Right atrium auricular region (tissue), 2 donors: Measurements from ENCODE around the gene MOB3A. TPM values are rescaled to one million over a fixed set of nuclear protein-coding genes. Genes with fewer than 3 reads are reported as not detected.
"Not testable (repeated sequence)": the region's sequence is repeated elsewhere in the genome, so short reads cannot be mapped to it uniquely, and the experiment has no call there.

Experiments
- DNase-seq: peaks from one replicate; pipeline ENCODE4 v3.0.0-alpha.2; 2019; ENCODE audit warnings: low spot score
- H3K27ac ChIP-seq, 2 donors: fragments of 200-600 bp; sonication (generic); 1 replicate in 1 of 2; 2 replicates in 1 of 2; pipeline ENCODE4 v1.5.1; 2016 to 2019
- H3K27me3 ChIP-seq, 2 donors: fragments of 200-600 bp; sonication (generic); one replicate each; pipeline versions ENCODE4 v1.5.1 to v1.6.0; 2017 to 2019
- H3K36me3 ChIP-seq: fragments of 200-600 bp; sonication (generic); one replicate; pipeline ENCODE4 v1.5.1; 2016
- H3K4me1 ChIP-seq, 2 donors: fragments of 200-600 bp; sonication (generic); one replicate each; pipeline versions ENCODE4 v1.5.1 to v1.6.0; 2017 to 2019
- H3K4me3 ChIP-seq, 2 donors: fragments of 200-600 bp; sonication (generic); 1 replicate in 1 of 2; 2 replicates in 1 of 2; pipeline ENCODE4 v1.5.1; 2017 to 2019; ENCODE audit warnings: mild to moderate bottlenecking in 1 of 2, moderate library complexity in 1 of 2
- H3K9me3 ChIP-seq, 2 donors: fragments of 200-600 bp; sonication (generic); one replicate each; pipeline ENCODE4 v1.5.1; 2019
- total RNA-seq, 2 donors: library from RNA; depleted of rRNA; stranded (reverse); fragments of >200 nt; gene quantifications; one replicate each; pipeline ENCODE4 v1.1.0, GENCODE V29; 2016
- TF ChIP-seq, protein P1 (sequence below), 2 donors: fragments of 200-600 bp; sonication (generic); IDR thresholded peaks; one replicate each; pipeline ENCODE4 v1.5.1; 2019; ENCODE audit warnings: antibody characterized with exemption in 2 of 2

Gene MOB3A
- total RNA-seq, 2 donors from 2014 or later, result 19.7 to 29.4 TPM

DNA sequence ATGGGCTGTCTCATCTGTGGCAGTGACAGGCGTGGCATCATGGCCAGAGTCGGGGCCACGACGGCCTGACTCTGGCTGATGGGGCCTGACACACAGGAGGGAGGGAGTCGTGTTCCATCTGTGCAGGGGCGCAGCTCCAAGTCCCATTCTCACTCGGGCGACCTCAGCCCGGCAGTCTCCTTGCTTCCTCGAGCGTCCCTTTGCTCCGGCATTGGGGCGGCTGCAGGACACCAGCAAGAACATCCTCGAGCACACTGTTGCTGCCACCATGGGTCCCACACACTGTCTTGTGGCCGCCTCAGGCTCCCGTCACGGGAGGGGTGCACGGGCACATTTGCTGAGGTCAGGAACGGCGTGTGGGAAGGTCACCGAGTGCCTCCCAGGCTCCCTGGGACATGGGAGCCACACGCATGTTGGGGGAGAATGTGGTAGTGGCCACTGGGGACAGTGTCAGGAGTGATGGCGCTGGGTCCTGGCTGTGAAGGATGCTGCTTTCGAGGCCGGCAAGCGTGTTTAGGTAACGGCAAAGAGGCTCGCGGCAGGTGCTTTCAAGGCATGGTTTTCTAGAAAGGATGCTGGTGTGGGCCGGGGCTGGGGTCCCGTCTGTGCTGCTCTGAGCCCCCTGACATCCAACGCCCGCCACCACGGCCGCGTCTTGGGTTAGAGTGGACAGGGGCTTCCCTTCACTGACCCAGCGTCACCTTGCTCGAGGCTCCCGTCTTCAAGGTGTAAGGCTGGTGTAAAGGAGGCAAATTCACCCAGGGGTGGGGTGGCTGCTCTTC is 4.0 kb upstream of the MOB3A start:
- Histone ChIP-seq H3K4me1 (peaks cover 0 to 15% of the 10 kb centered on the region in 2 donors), H3K36me3 (peaks cover 36% of the 10 kb centered on the region), H3K9me3 (no peaks in the 10 kb centered on the region), H3K4me3 (no peak overlapping the region), H3K27me3 (no peaks in the 10 kb centered on the region), H3K27ac (no peak overlapping the region)
- TF ChIP-seq, protein P1, sequence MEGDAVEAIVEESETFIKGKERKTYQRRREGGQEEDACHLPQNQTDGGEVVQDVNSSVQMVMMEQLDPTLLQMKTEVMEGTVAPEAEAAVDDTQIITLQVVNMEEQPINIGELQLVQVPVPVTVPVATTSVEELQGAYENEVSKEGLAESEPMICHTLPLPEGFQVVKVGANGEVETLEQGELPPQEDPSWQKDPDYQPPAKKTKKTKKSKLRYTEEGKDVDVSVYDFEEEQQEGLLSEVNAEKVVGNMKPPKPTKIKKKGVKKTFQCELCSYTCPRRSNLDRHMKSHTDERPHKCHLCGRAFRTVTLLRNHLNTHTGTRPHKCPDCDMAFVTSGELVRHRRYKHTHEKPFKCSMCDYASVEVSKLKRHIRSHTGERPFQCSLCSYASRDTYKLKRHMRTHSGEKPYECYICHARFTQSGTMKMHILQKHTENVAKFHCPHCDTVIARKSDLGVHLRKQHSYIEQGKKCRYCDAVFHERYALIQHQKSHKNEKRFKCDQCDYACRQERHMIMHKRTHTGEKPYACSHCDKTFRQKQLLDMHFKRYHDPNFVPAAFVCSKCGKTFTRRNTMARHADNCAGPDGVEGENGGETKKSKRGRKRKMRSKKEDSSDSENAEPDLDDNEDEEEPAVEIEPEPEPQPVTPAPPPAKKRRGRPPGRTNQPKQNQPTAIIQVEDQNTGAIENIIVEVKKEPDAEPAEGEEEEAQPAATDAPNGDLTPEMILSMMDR (IDR thresholded peaks at IDR 0.05), result no peak
- no peak for DNase-seq

DNA sequence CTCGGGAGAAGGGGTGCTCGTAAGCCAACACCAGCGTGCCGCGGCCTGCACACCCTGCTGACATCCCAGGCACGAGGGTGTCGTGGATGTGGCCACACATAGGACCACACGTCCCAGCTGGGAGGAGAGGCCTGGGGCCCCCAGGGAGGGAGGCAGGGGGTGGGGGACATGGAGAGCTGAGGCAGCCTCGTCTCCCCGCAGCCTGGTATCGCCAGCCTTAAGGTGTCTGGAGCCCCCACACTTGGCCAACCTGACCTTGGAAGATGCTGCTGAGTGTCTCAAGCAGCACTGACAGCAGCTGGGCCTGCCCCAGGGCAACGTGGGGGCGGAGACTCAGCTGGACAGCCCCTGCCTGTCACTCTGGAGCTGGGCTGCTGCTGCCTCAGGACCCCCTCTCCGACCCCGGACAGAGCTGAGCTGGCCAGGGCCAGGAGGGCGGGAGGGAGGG is 3.0 kb upstream of the MOB3A start:
- Histone ChIP-seq H3K4me1 (peaks cover 0 to 26% of the 10 kb centered on the region in 2 donors), H3K27ac (no peak overlapping the region), H3K9me3 (no peaks in the 10 kb centered on the region), H3K4me3 (no peak overlapping the region), H3K36me3 (peaks cover 32% of the 10 kb centered on the region), H3K27me3 (no peaks in the 10 kb centered on the region)
- DNase-seq, result no peak
- TF ChIP-seq, protein P1 (IDR thresholded peaks at IDR 0.05), result no peak

DNA sequence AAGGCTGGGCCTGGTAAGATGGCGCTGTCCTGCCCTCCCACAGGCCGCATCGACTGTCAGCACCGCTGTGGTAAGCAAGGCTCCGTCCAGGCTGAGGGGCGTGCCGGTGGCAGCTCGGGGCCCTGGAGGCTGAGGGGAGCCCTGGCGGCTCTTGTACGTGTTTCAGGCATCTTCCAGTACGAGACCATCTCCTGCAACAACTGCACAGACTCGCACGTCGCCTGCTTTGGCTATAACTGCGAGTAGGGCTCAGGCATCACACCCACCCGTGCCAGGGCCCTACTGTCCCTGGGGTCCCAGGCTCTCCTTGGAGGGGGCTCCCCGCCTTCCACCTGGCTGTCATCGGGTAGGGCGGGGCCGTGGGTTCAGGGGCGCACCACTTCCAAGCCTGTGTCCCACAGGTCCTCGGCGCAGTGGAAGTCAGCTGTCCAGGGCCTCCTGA is 1.8 kb upstream of the MOB3A start:
- H3K4me3 ChIP-seq, result no peak overlapping the region
- no peak for DNase-seq
- H3K27ac ChIP-seq, result no peak overlapping the region
- no peaks in the 10 kb centered on the region for H3K9me3 ChIP-seq
- no peaks in the 10 kb centered on the region for H3K27me3 ChIP-seq
- peaks cover 0 to 32% of the 10 kb centered on the region in 2 donors for H3K4me1 ChIP-seq
- TF ChIP-seq, protein P1 (IDR thresholded peaks at IDR 0.05), result no peak
- peaks cover 32% of the 10 kb centered on the region for H3K36me3 ChIP-seq

DNA sequence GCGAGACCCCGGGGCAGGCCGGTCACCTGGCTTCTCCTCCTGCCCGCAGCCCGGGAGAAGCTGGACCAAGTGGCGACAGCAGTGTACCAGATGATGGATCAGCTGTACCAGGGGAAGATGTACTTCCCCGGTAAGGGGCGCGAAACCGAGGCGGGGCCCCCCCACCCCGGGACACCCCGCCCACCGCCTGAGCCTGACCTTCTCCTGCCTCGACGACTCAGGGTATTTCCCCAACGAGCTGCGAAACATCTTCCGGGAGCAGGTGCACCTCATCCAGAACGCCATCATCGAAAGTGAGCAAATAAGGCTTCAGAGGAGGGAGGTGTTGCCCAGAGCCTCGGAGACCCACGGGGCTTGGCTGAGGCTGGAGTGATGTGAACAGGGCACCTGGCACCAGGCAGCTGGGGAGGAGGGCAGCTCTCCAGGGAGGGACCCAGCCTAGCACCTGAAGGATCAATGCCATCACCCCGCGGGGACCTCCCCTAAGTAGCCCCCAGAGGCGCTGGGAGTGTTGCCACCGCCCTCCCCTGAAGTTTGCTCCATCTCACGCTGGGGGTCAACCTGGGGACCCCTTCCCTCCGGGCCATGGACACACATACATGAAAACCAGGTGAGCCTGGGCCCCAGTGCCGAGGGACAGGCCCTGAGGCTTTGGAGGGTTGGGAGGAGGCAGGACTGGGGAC is 1.2 kb upstream of the MOB3A start:
- Histone ChIP-seq H3K4me3 (peak overlapping the region; percentile 27 to 51), H3K27ac (peak overlapping the region; percentile 46 to 70), H3K36me3 (peaks cover 32% of the 10 kb centered on the region), H3K27me3 (no peaks in the 10 kb centered on the region), H3K9me3 (no peaks in the 10 kb centered on the region), H3K4me1 (peaks cover 0 to 34% of the 10 kb centered on the region in 2 donors)
- TF ChIP-seq, protein P1 (IDR thresholded peaks at IDR 0.05), result no peak
- DNase-seq, result no peak

DNA sequence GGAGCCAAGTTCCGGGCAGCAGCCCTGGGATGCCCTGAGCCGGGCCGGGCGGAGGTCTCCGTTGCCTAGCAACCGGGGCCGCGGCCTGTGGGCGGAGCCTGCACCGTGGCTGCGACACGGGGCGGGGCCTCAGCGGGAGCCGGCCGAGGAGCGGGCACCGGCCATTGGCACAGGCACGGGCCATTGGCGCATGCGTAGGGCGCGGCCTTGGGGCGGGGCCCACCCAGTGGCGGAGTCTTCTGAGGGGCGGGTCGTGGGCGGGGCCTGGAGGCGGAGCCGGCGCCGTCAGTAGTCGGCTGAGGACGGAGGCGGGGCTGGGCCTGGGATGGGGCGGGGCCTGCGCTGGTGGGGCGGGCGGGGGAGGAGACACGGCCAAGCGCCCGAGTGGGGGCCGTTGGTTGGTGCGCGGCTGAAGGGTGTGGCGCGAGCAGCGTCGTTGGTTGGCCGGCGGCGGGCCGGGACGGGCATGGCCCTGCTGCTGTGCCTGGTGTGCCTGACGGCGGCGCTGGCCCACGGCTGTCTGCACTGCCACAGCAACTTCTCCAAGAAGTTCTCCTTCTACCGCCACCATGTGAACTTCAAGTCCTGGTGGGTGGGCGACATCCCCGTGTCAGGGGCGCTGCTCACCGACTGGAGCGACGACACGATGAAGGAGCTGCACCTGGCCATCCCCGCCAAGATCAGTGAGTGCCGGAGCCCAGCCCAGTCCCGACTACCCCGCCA is 515 bp upstream of the MOB3A start, which contains the start of gene IZUMO4:
TSS of gene IZUMO4 (plus strand) at position 436 of the 723 bp plus-strand sequence. CDS start at position 467, 31 bp downstream.
- TF ChIP-seq, protein P1 (IDR thresholded peaks at IDR 0.05), result peak; percentile 30 to 58
- Histone ChIP-seq H3K9me3 (no peaks in the 10 kb centered on the region), H3K27me3 (no peaks in the 10 kb centered on the region), H3K4me3 (peak within 1 kb of the TSS; percentile 80 to 85), H3K36me3 (peaks cover 26% of the 10 kb centered on the region), H3K27ac (peak within 1 kb of the TSS; percentile 95 to 96), H3K4me1 (peaks cover 0 to 39% of the 10 kb centered on the region in 2 donors)
- DNase-seq, result peak; percentile 98

DNA sequence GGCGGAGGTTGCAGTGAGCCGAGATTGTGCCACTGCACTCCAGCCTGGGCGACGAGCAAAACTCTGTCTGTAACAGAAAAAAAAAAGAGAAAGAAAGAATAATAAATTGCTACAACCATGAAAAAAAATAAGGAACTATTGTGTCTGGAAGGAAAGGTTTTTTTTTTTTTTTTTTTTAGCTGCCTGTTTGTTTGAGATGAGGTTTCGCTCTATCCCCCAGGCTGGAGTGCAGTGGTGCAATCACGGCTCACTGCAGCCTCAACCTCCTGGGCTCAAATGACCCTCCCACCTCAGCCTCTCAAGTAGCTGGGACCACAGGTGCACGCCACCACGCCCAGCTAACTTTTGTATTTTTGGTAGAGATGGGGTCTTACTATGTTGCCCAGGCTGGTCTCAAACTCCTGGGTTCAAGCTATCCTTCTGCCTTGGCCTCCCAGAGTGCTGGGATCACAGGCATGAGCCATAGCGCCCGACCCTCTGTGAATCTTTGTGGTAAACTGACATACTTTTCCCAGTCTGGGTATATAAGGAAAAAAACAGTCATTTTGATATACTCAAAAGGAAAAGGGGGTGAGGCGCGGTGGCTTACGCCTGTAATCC is 4.1 kb downstream of the MOB3A start:
- Histone ChIP-seq H3K4me1 (peaks cover 0 to 70% of the 10 kb centered on the region in 2 donors), H3K27ac (peak overlapping the region; percentile 28 to 62)
- H3K9me3 ChIP-seq, H3K27me3 ChIP-seq, H3K36me3 ChIP-seq, H3K4me3 ChIP-seq, DNase-seq: not testable (repeated sequence)
